ENCODE data around the gene KCP. TPM values are rescaled to one million over a fixed set of nuclear protein-coding genes. Genes with fewer than 3 reads are reported as not detected.

KCP gene
- total RNA-seq, 1 experiment from 2014 or later: 9.9 TPM

- TF ChIP-seq, protein P1, sequence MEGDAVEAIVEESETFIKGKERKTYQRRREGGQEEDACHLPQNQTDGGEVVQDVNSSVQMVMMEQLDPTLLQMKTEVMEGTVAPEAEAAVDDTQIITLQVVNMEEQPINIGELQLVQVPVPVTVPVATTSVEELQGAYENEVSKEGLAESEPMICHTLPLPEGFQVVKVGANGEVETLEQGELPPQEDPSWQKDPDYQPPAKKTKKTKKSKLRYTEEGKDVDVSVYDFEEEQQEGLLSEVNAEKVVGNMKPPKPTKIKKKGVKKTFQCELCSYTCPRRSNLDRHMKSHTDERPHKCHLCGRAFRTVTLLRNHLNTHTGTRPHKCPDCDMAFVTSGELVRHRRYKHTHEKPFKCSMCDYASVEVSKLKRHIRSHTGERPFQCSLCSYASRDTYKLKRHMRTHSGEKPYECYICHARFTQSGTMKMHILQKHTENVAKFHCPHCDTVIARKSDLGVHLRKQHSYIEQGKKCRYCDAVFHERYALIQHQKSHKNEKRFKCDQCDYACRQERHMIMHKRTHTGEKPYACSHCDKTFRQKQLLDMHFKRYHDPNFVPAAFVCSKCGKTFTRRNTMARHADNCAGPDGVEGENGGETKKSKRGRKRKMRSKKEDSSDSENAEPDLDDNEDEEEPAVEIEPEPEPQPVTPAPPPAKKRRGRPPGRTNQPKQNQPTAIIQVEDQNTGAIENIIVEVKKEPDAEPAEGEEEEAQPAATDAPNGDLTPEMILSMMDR (conservative IDR thresholded peaks at IDR 0.05): no peak
- no peak for TF ChIP-seq EZH2 (IDR thresholded peaks at IDR 0.05; ENCODE audit: low read depth)
- Histone ChIP-seq H3K27me3 (ENCODE audit: insufficient read depth, low read depth) (peaks cover 19% of the 10 kb centered on the region), H3K27ac (no peak overlapping the region), H3K4me2 (no peak overlapping the region), H3K4me3 (no peak overlapping the region), H2AFZ (no peak overlapping the region), H3K36me3 (ENCODE audit: low read depth) (no peaks in the 10 kb centered on the region), H3K4me1 (replicated peaks; ENCODE audit: insufficient read depth) (peaks cover 5% of the 10 kb centered on the region), H3K79me2 (ENCODE audit: low read depth) (no peaks in the 10 kb centered on the region), H3F3A (ENCODE audit: insufficient read depth, low read depth) (no peaks in the 10 kb centered on the region), H3K9me2 (ENCODE audit: insufficient read depth) (no peaks in the 10 kb centered on the region), H4K20me1 (ENCODE audit: insufficient read depth) (no peaks in the 10 kb centered on the region), H3K9me3 (ENCODE audit: insufficient read depth, low read depth) (no peaks in the 10 kb centered on the region)
- ChIA-PET CTCF (no interaction called here), POLR2A (ENCODE audit: unreplicated experiment) (interaction anchor here (0.6 kb wide), 1 partner anchor 420 kb away, joined by 9 read pairs; no protein-coding TSS in a partner anchor)
- DNase-seq: no peak
- intact Hi-C loops (cut with micrococcal nuclease; ENCODE audit: unreplicated experiment): no loop called here
- BruUV-seq (replicated peaks): no TSS peak
Measured at GRCh38 chr7:128923411-128923800, 12.9 kb upstream of the KCP start.

DNA sequence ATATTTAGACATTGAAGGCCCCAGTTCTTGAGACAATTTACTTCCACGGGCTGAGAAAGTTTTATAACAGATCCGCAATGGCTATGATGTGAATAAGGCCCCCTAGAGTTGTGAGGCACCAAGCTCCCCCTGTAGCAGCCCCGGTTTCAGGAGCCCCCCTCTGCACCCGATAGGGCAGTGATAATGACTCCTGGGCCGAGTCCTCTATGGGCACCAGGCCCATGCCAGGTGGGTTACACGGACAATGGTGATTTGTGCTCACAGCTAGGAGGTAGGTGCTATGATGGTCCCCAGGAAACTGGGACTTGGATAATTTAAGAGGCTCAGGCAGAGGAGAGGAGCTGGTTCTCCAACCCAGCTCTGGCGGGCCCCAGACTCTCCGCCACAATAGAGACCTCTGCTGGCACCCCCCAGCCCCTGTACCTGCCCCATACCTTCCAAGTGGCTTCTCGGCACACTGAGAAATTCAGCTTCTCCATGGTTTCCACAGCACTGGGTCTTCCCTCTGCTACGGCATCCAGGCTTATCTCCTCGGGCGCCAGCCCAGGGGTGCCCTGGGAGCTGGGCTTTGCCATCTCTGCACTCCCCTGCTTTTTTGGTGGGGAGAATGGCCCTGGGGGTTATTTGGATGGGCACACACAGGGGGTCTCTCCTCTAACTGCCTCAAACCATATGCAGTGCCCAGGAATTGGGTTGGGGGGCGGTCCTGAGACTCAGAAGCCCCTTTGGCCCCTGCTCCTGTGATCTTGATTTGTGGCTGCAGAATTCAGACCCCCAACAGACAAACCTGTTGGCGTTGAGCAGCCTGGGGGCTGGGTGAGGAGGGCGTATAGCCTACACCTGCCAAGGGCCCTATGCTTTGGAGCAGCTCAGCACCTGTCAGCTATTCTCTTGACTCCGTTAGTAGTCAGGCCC is 12.2 kb upstream of the KCP start:
- no peak for DNase-seq
- H3K36me3 ChIP-seq (ENCODE audit: low read depth): no peaks in the 10 kb centered on the region
- no peaks in the 10 kb centered on the region for H4K20me1 ChIP-seq (ENCODE audit: insufficient read depth)
- peaks cover 5% of the 10 kb centered on the region for H3K4me1 ChIP-seq (replicated peaks; ENCODE audit: insufficient read depth)
- ChIA-PET CTCF (no interaction called here), POLR2A (ENCODE audit: unreplicated experiment) (interaction anchor here (0.6 kb wide), 3 partner anchors 10 to 420 kb away, joined by 4 to 9 read pairs (median 5); no protein-coding TSS in a partner anchor)
- H3K27me3 ChIP-seq (ENCODE audit: insufficient read depth, low read depth): peaks cover 19% of the 10 kb centered on the region
- no peaks in the 10 kb centered on the region for H3K79me2 ChIP-seq (ENCODE audit: low read depth)
- no peak overlapping the region for H3K4me2 ChIP-seq
- no peak overlapping the region for H3K4me3 ChIP-seq
- BruUV-seq (replicated peaks): no TSS peak
- H3K9me2 ChIP-seq (ENCODE audit: insufficient read depth): no peaks in the 10 kb centered on the region
- no peaks in the 10 kb centered on the region for H3F3A ChIP-seq (ENCODE audit: insufficient read depth, low read depth)
- TF ChIP-seq EZH2 (IDR thresholded peaks at IDR 0.05; ENCODE audit: low read depth): no peak
- TF ChIP-seq, protein P1 (conservative IDR thresholded peaks at IDR 0.05): no peak
- H2AFZ ChIP-seq: no peak overlapping the region
- no peaks in the 10 kb centered on the region for H3K9me3 ChIP-seq (ENCODE audit: insufficient read depth, low read depth)
- H3K27ac ChIP-seq: no peak overlapping the region
- intact Hi-C loops (cut with micrococcal nuclease; ENCODE audit: unreplicated experiment): no loop called here

- Histone ChIP-seq H2AFZ (no peak overlapping the region), H3K9me3 (ENCODE audit: insufficient read depth, low read depth) (no peaks in the 10 kb centered on the region), H3F3A (ENCODE audit: insufficient read depth, low read depth) (no peaks in the 10 kb centered on the region), H3K9me2 (ENCODE audit: insufficient read depth) (no peaks in the 10 kb centered on the region), H3K36me3 (ENCODE audit: low read depth) (no peaks in the 10 kb centered on the region), H3K4me1 (replicated peaks; ENCODE audit: insufficient read depth) (peaks cover 5% of the 10 kb centered on the region), H4K20me1 (ENCODE audit: insufficient read depth) (no peaks in the 10 kb centered on the region), H3K27me3 (ENCODE audit: insufficient read depth, low read depth) (peaks cover 19% of the 10 kb centered on the region), H3K79me2 (ENCODE audit: low read depth) (no peaks in the 10 kb centered on the region), H3K4me2 (no peak overlapping the region), H3K4me3 (no peak overlapping the region), H3K27ac (no peak overlapping the region)
- DNase-seq: no peak
- BruUV-seq (replicated peaks): no TSS peak
- TF ChIP-seq, protein P1 (conservative IDR thresholded peaks at IDR 0.05): no peak
- TF ChIP-seq EZH2 (IDR thresholded peaks at IDR 0.05; ENCODE audit: low read depth): no peak
- intact Hi-C loops (cut with micrococcal nuclease; ENCODE audit: unreplicated experiment): no loop called here
- ChIA-PET POLR2A (ENCODE audit: unreplicated experiment) (interaction anchor here (0.6 kb wide), 1 partner anchor 11 kb away, joined by 4 read pairs; no protein-coding TSS in a partner anchor), CTCF (no interaction called here)
Measured at GRCh38 chr7:128921866-128922440, 11.4 kb upstream of the KCP start.

Measured in PC-9 (cell line).